DND-41 (cell line): ENCODE results near the gene GARNL3.

Source experiments
- ATAC-seq: fragments of 200-7000 bp; cut with Tn5 transposase; 3 replicates; pipeline ENCODE4 v1.9.1; 2021; ENCODE audit warnings: low read depth; ENCODE audit not compliant: insufficient read depth
- DNase-seq: peaks from one replicate; pipeline ENCODE4 v3.0.0-alpha.2; 2020
- H2AFZ ChIP-seq: 2 replicates; pipeline ENCODE4 v1.6.0; 2012; ENCODE audit warnings: low read depth, low read length
- H3K27ac ChIP-seq: 2 replicates; pipeline ENCODE4 v1.5.1; 2012; ENCODE audit warnings: low read length, inconsistent platforms
- H3K27me3 ChIP-seq: fragments of 200-600 bp; sonication (generic); 2 replicates; pipeline ENCODE4 v1.6.0; 2012; ENCODE audit warnings: low read length, mild to moderate bottlenecking, inconsistent platforms; ENCODE audit not compliant: insufficient read depth, poor library complexity
- H3K36me3 ChIP-seq: 2 replicates; pipeline ENCODE4 v1.5.1; 2012; ENCODE audit warnings: low read length, inconsistent platforms; ENCODE audit not compliant: insufficient read depth
- H3K4me1 ChIP-seq: 2 replicates; pipeline ENCODE4 v1.5.1; 2012; ENCODE audit warnings: mild to moderate bottlenecking, low read length; ENCODE audit not compliant: insufficient read depth
- H3K4me2 ChIP-seq: 2 replicates; pipeline ENCODE4 v1.6.0; 2012; ENCODE audit warnings: mild to moderate bottlenecking, moderate library complexity, low read length, inconsistent platforms; ENCODE audit not compliant: insufficient read depth
- H3K4me3 ChIP-seq, 2 experiments: fragments of 200-600 bp in 1 of 2; shearing (Covaris generic) in 1 of 2; 2 replicates each; pipeline ENCODE4 v1.5.1; 2012 to 2016; ENCODE audit warnings: inconsistent platforms in 2 of 2, low read length in 2 of 2, mild to moderate bottlenecking in 2 of 2, low read depth in 1 of 2, moderate library complexity in 1 of 2
- H3K79me2 ChIP-seq: 2 replicates; pipeline ENCODE4 v1.6.0; 2012; ENCODE audit warnings: low read length, inconsistent platforms; ENCODE audit not compliant: insufficient read depth
- H3K9ac ChIP-seq: 2 replicates; pipeline ENCODE4 v1.6.0; 2012; ENCODE audit warnings: low read depth, mild to moderate bottlenecking, inconsistent platforms, low read length, moderate library complexity
- H3K9me3 ChIP-seq: 2 replicates; pipeline ENCODE4 v1.5.1; 2012; ENCODE audit warnings: low read length, moderate library complexity, mild to moderate bottlenecking, inconsistent platforms; ENCODE audit not compliant: insufficient read depth, severe bottlenecking
- H4K20me1 ChIP-seq: 2 replicates; pipeline ENCODE4 v1.6.0; 2012; ENCODE audit warnings: low read length; ENCODE audit not compliant: insufficient read depth
- CTCF ChIP-seq: IDR thresholded peaks from 2 replicates; pipeline ENCODE4 v1.5.1; 2012; ENCODE audit warnings: borderline replicate concordance, low read length, moderate library complexity, mild to moderate bottlenecking; ENCODE audit not compliant: poor library complexity, severe bottlenecking; ENCODE audit errors: extremely low read depth
- EZH2 ChIP-seq: IDR thresholded peaks from 3 replicates; pipeline ENCODE4 v1.6.1; 2012; ENCODE audit warnings: borderline replicate concordance, low read depth, mild to moderate bottlenecking, moderate library complexity, low read length, inconsistent platforms; ENCODE audit not compliant: severe bottlenecking

Gene GARNL3

GRCh38 chr9:127262602-127263001 is 2.0 kb upstream of the GARNL3 start:
- Histone ChIP-seq H3K9me3 (no peaks in the 10 kb centered on the region), H3K4me1 (no peaks in the 10 kb centered on the region), H3K4me2 (no peak overlapping the region), H3K9ac (no peak overlapping the region), H4K20me1 (no peaks in the 10 kb centered on the region), H3K27me3 (peaks cover 27% of the 10 kb centered on the region), H2AFZ (no peak overlapping the region), H3K36me3 (no peaks in the 10 kb centered on the region), H3K27ac (no peak overlapping the region), H3K79me2 (no peaks in the 10 kb centered on the region), H3K4me3 (no peak overlapping the region)
- ATAC-seq (no peak), DNase-seq (no peak)
- TF ChIP-seq CTCF (no peak), EZH2 (no peak)

- Histone ChIP-seq H2AFZ (no peak overlapping the region), H3K4me2 (no peak overlapping the region), H3K27me3 (peaks cover 30% of the 10 kb centered on the region), H3K9ac (no peak overlapping the region), H3K79me2 (no peaks in the 10 kb centered on the region), H3K9me3 (no peaks in the 10 kb centered on the region), H3K4me3 (no peak overlapping the region), H4K20me1 (no peaks in the 10 kb centered on the region), H3K36me3 (no peaks in the 10 kb centered on the region), H3K4me1 (no peaks in the 10 kb centered on the region), H3K27ac (no peak overlapping the region)
- DNase-seq = no peak
- ATAC-seq = no peak
- TF ChIP-seq CTCF (no peak), EZH2 (no peak)
These were observed 1.3 kb upstream of the GARNL3 start for GRCh38 chr9:127263237-127263636.

- TF ChIP-seq EZH2 (no peak), CTCF (no peak)
These were observed 910 bp upstream of the GARNL3 start for GRCh38 chr9:127263664-127264063.

More at GRCh38 chr9:127263664-127264063, 910 bp upstream of the GARNL3 start:
- Histone ChIP-seq H3K27me3 (peaks cover 27% of the 10 kb centered on the region), H3K27ac (no peak overlapping the region), H3K4me2 (no peak overlapping the region), H3K9ac (no peak overlapping the region), H3K79me2 (no peaks in the 10 kb centered on the region), H3K36me3 (no peaks in the 10 kb centered on the region), H3K4me3 (no peak overlapping the region), H3K9me3 (no peaks in the 10 kb centered on the region), H2AFZ (no peak overlapping the region), H3K4me1 (no peaks in the 10 kb centered on the region), H4K20me1 (no peaks in the 10 kb centered on the region)
- DNase-seq (no peak), ATAC-seq (no peak)
